Suppressor macrophage treated with lipopolysaccharide for 4 hours (primary cell): Measurements from ENCODE around the gene WDR93.

Experiments used
- DNase-seq: peaks from one replicate; pipeline ENCODE4 v3.0.0-alpha.2; 2020

Gene WDR93

GRCh38 chr15:89750560-89751542 is 60.2 kb downstream of the WDR93 start, which contains the start of gene MESP1:
Gene MESP1 (minus strand): TSS chr15:89751249. CDS start chr15:89751231, 18 bp downstream.
- peak; percentile 97 for DNase-seq

- DNase-seq, result no peak
Observed at GRCh38 chr15:89751748-89752147, 61.1 kb downstream of the WDR93 start.

GRCh38 chr15:89753855-89754254 is 63.2 kb downstream of the WDR93 start:
- DNase-seq, result no peak

- DNase-seq, result no peak
Observed at GRCh38 chr15:89754361-89755154, 63.9 kb downstream of the WDR93 start.

- DNase-seq, result no peak
Observed at GRCh38 chr15:89755701-89756100, 65.1 kb downstream of the WDR93 start.

- DNase-seq, result no peak
Observed at GRCh38 chr15:89756897-89757296, 66.3 kb downstream of the WDR93 start.

GRCh38 chr15:89758283-89758682 is 67.7 kb downstream of the WDR93 start:
- no peak for DNase-seq

- DNase-seq, result no peak
Observed at GRCh38 chr15:89758981-89759380, 68.4 kb downstream of the WDR93 start.

GRCh38 chr15:89759835-89760234 is 69.2 kb downstream of the WDR93 start:
- no peak for DNase-seq

- peak; percentile 89 for DNase-seq
Observed at GRCh38 chr15:89760303-89761008, 69.8 kb downstream of the WDR93 start.

- no peak for DNase-seq
Observed at GRCh38 chr15:89761009-89761831, 70.6 kb downstream of the WDR93 start.

GRCh38 chr15:89761929-89762328 is 71.3 kb downstream of the WDR93 start:
- no peak for DNase-seq

- no peak for DNase-seq
Observed at GRCh38 chr15:89765694-89766093, 75.1 kb downstream of the WDR93 start.

GRCh38 chr15:89766357-89767311 is 76.0 kb downstream of the WDR93 start:
- no peak for DNase-seq

- no peak for DNase-seq
Observed at GRCh38 chr15:89767411-89767915, 76.9 kb downstream of the WDR93 start.

GRCh38 chr15:89768071-89768500 is 77.5 kb downstream of the WDR93 start:
- no peak for DNase-seq

GRCh38 chr15:89769366-89769765 is 78.8 kb downstream of the WDR93 start:
- peak; percentile 76 for DNase-seq

GRCh38 chr15:89770041-89770440 is 79.4 kb downstream of the WDR93 start:
- no peak for DNase-seq

- no peak for DNase-seq
Observed at GRCh38 chr15:89772932-89773583, 82.4 kb downstream of the WDR93 start.

GRCh38 chr15:89774492-89774891 is 83.9 kb downstream of the WDR93 start:
- DNase-seq, result no peak
